HEK293 (cell line): ENCODE data around the gene SRC.

Experiments used
- CTCF ChIA-PET: fragments of 350-600 bp; formaldehyde crosslinking; extraction: SDS; loops from one replicate; lab custom pipeline; 2021; ENCODE audit warnings: antibody characterized with exemption; lab: Yijun Ruan, JAX
- POLR2A ChIA-PET: fragments of 300-600 bp; formaldehyde crosslinking; extraction: SDS; loops from one replicate; lab custom pipeline; 2020; ENCODE audit warnings: antibody characterized with exemption, inconsistent platforms; lab: Yijun Ruan, JAX
- H3K27ac ChIP-seq: fragments of 200-500 bp; sonication (Bioruptor generic); 2 replicates; pipeline ENCODE4 v1.5.1; 2014; ENCODE audit warnings: low read depth, low read length, control low read depth, inconsistent platforms; ENCODE audit errors: extremely low read depth
- H3K36me3 ChIP-seq, 2 experiments: fragments of 200-500 bp in 1 of 2; sonication (Bioruptor generic) in 1 of 2; 1 replicate in 1 of 2; 2 replicates in 1 of 2; pipeline ENCODE4 v1.5.1; 2014 to 2017; ENCODE audit warnings: inconsistent platforms in 2 of 2, low read length in 2 of 2; ENCODE audit not compliant: control insufficient read depth in 2 of 2, insufficient read depth in 1 of 2
- H3K4me1 ChIP-seq: fragments of 200-500 bp; sonication (Bioruptor generic); 2 replicates; pipeline ENCODE4 v1.5.1; 2014; ENCODE audit warnings: mild to moderate bottlenecking, low read length, inconsistent platforms; ENCODE audit not compliant: control insufficient read depth, insufficient read depth
- H3K4me3 ChIP-seq: 2 replicates; pipeline ENCODE4 v1.5.1; 2011; ENCODE audit warnings: low read depth, mild to moderate bottlenecking, control low read depth, low read length, moderate library complexity
- H3K9me3 ChIP-seq: fragments of 200-500 bp; sonication (Bioruptor generic); 2 replicates; pipeline ENCODE4 v1.5.1; 2014; ENCODE audit warnings: low read depth, low read length, inconsistent platforms; ENCODE audit not compliant: control insufficient read depth, insufficient read depth
- FEZF1 ChIP-seq: fragments of 450-650 bp; formaldehyde crosslinking; IDR thresholded peaks from 2 replicates; pipeline ENCODE4 v1.5.1; 2016; ENCODE audit warnings: missing biosample characterization, missing genetic modification characterization
- GLIS2 ChIP-seq: fragments of 450-650 bp; formaldehyde crosslinking; IDR thresholded peaks from 2 replicates; pipeline ENCODE4 v1.5.1; 2016; ENCODE audit warnings: missing biosample characterization, missing genetic modification characterization
- HOXC10 ChIP-seq: sonication (generic); formaldehyde crosslinking; IDR thresholded peaks from 2 replicates; pipeline ENCODE4 v1.8.1; 2023; ENCODE audit warnings: mild to moderate bottlenecking, missing genetic modification reagents
- MYNN ChIP-seq: fragments of 450-650 bp; formaldehyde crosslinking; IDR thresholded peaks from 2 replicates; pipeline ENCODE4 v1.5.1; 2016; ENCODE audit warnings: missing biosample characterization, missing genetic modification characterization, borderline replicate concordance
- OSR2 ChIP-seq: fragments of 450-650 bp; formaldehyde crosslinking; IDR thresholded peaks from 2 replicates; pipeline ENCODE4 v1.5.1; 2016; ENCODE audit warnings: missing biosample characterization, missing genetic modification characterization
- PRDM10 ChIP-seq: fragments of 450-650 bp; formaldehyde crosslinking; IDR thresholded peaks from 2 replicates; pipeline ENCODE4 v1.5.1; 2016; ENCODE audit warnings: missing biosample characterization, missing genetic modification characterization
- ZNF10 ChIP-seq: fragments of 450-650 bp; formaldehyde crosslinking; IDR thresholded peaks from 2 replicates; pipeline ENCODE4 v1.5.1; 2017; ENCODE audit warnings: missing biosample characterization, missing genetic modification characterization
- ZNF132 ChIP-seq: fragments of 450-650 bp; formaldehyde crosslinking; IDR thresholded peaks from 2 replicates; pipeline ENCODE4 v1.5.1; 2017; ENCODE audit warnings: missing biosample characterization, missing genetic modification characterization, borderline replicate concordance
- ZNF211 ChIP-seq: fragments of 450-650 bp; formaldehyde crosslinking; IDR thresholded peaks from 2 replicates; pipeline ENCODE4 v1.5.1; 2016; ENCODE audit warnings: low read depth, missing biosample characterization, missing genetic modification characterization
- ZNF214 ChIP-seq: fragments of 450-650 bp; formaldehyde crosslinking; IDR thresholded peaks from 2 replicates; pipeline ENCODE4 v1.5.1; 2017; ENCODE audit warnings: missing biosample characterization, mild to moderate bottlenecking, missing genetic modification characterization, borderline replicate concordance
- ZNF248 ChIP-seq: fragments of 450-650 bp; formaldehyde crosslinking; IDR thresholded peaks from 2 replicates; pipeline ENCODE4 v1.5.1; 2017; ENCODE audit warnings: missing biosample characterization, missing genetic modification characterization
- ZNF555 ChIP-seq: fragments of 450-650 bp; formaldehyde crosslinking; conservative IDR thresholded peaks from 2 replicates; pipeline ENCODE4 v1.5.1; 2017; ENCODE audit warnings: missing biosample characterization, mild to moderate bottlenecking, missing genetic modification characterization, inconsistent platforms
- ZNF610 ChIP-seq: fragments of 450-650 bp; formaldehyde crosslinking; IDR thresholded peaks from 2 replicates; pipeline ENCODE4 v1.5.1; 2016; ENCODE audit warnings: missing biosample characterization, missing genetic modification characterization, borderline replicate concordance
- ZNF747 ChIP-seq: fragments of 450-650 bp; formaldehyde crosslinking; IDR thresholded peaks from 2 replicates; pipeline ENCODE4 v1.5.1; 2016; ENCODE audit warnings: missing biosample characterization, missing genetic modification characterization
- ZNF76 ChIP-seq: fragments of 450-650 bp; formaldehyde crosslinking; IDR thresholded peaks from 2 replicates; pipeline ENCODE4; 2016; ENCODE audit warnings: low read depth, missing biosample characterization, missing genetic modification characterization, borderline replicate concordance
- TF ChIP-seq, protein P1 (sequence below): fragments of 450-650 bp; formaldehyde crosslinking; optimal IDR thresholded peaks from 2 replicates; pipeline ENCODE3; 2016; ENCODE audit warnings: missing biosample characterization, mild to moderate bottlenecking, missing genetic modification characterization
- TF ChIP-seq, protein P2 (sequence below): fragments of 450-650 bp; IDR thresholded peaks from 2 replicates; pipeline ENCODE4 v1.5.1; 2018; ENCODE audit warnings: missing biosample characterization, mild to moderate bottlenecking, missing genetic modification characterization
- TF ChIP-seq, protein P3 (sequence below): fragments of 450-650 bp; formaldehyde crosslinking; IDR thresholded peaks from 2 replicates; pipeline ENCODE4 v1.5.1; 2017; ENCODE audit warnings: missing biosample characterization, missing genetic modification characterization

Gene SRC

GRCh38 chr20:37351689-37352607 is 6.0 kb downstream of the SRC start (continued):
- no peak for TF ChIP-seq PRDM10
- TF ChIP-seq ZNF747 (tag by site-specific recombination) = no peak
- no peak for TF ChIP-seq ZNF76 (tag by site-specific recombination)
- no peak for TF ChIP-seq FEZF1 (tag by site-specific recombination)
- TF ChIP-seq, protein P1, sequence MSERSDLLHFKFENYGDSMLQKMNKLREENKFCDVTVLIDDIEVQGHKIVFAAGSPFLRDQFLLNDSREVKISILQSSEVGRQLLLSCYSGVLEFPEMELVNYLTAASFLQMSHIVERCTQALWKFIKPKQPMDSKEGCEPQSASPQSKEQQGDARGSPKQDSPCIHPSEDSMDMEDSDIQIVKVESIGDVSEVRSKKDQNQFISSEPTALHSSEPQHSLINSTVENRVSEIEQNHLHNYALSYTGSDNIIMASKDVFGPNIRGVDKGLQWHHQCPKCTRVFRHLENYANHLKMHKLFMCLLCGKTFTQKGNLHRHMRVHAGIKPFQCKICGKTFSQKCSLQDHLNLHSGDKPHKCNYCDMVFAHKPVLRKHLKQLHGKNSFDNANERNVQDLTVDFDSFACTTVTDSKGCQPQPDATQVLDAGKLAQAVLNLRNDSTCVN = no peak
- TF ChIP-seq, protein P2, sequence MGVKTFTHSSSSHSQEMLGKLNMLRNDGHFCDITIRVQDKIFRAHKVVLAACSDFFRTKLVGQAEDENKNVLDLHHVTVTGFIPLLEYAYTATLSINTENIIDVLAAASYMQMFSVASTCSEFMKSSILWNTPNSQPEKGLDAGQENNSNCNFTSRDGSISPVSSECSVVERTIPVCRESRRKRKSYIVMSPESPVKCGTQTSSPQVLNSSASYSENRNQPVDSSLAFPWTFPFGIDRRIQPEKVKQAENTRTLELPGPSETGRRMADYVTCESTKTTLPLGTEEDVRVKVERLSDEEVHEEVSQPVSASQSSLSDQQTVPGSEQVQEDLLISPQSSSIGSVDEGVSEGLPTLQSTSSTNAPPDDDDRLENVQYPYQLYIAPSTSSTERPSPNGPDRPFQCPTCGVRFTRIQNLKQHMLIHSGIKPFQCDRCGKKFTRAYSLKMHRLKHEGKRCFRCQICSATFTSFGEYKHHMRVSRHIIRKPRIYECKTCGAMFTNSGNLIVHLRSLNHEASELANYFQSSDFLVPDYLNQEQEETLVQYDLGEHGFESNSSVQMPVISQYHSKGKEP (tag by site-specific recombination) = no peak
- TF ChIP-seq HOXC10 (CRISPR knock-in tag) = no peak
- TF ChIP-seq ZNF132 (tag by site-specific recombination) = no peak

GRCh38 chr20:37352608-37352980 is 6.7 kb downstream of the SRC start:
- Histone ChIP-seq H3K36me3 (peaks cover 0 to 53% of the 10 kb centered on the region in 2 experiments; a peak in 1 of 3 replicates), H3K4me3 (no peak overlapping the region), H3K27ac (no peak overlapping the region), H3K4me1 (peaks cover 2% of the 10 kb centered on the region; the same call in 1 of the 2 replicates), H3K9me3 (no peaks in the 10 kb centered on the region)
- TF ChIP-seq ZNF10 (tag by site-specific recombination) (no peak), OSR2 (tag by site-specific recombination) (no peak), ZNF248 (no peak), ZNF610 (no peak), ZNF214 (tag by site-specific recombination) (no peak), MYNN (no peak), HOXC10 (CRISPR knock-in tag) (no peak)
- POLR2A ChIA-PET = no interaction called here
- CTCF ChIA-PET = interaction anchor here (1.5 kb wide), 1 partner anchor 33 kb away, joined by 5 read pairs; no protein-coding TSS in a partner anchor

DNA sequence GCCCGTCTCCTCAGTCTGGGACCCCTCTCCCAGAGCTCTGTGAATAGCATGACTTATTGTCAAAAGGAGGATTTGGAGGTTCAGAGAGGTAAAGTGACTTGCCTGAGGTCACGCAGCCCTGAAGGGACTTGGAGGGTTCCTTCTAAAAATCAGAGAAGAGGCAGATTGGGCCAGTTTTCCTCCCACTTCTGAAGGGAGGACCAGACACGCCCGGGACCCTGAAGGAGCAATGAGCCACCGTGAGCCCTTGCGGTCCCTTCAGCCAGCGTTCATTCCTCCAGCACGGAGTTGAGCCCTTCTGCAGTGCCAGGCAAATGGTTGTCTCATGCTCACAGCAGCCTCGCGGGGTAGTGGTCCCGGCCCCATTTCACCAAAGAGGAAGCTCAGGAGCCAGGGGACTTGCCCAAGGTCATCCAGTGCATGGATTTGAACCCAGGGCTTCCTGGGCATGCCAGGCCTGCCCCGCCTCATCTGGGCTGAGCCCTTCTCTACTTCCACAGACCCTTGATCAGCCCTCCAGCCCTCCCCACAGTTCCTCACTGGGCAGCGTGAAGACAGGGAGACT is 7.4 kb downstream of the SRC start:
- no peak for TF ChIP-seq ZNF211 (tag by site-specific recombination)
- TF ChIP-seq GLIS2 (tag by site-specific recombination) = no peak
- no peak for TF ChIP-seq ZNF555 (tag by site-specific recombination)
- TF ChIP-seq, protein P3, sequence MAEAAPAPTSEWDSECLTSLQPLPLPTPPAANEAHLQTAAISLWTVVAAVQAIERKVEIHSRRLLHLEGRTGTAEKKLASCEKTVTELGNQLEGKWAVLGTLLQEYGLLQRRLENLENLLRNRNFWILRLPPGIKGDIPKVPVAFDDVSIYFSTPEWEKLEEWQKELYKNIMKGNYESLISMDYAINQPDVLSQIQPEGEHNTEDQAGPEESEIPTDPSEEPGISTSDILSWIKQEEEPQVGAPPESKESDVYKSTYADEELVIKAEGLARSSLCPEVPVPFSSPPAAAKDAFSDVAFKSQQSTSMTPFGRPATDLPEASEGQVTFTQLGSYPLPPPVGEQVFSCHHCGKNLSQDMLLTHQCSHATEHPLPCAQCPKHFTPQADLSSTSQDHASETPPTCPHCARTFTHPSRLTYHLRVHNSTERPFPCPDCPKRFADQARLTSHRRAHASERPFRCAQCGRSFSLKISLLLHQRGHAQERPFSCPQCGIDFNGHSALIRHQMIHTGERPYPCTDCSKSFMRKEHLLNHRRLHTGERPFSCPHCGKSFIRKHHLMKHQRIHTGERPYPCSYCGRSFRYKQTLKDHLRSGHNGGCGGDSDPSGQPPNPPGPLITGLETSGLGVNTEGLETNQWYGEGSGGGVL (tag by site-specific recombination) = no peak
- ChIA-PET CTCF (no interaction called here), POLR2A (no interaction called here)
- no peak overlapping the region for H3K4me3 ChIP-seq
- peaks cover 0 to 51% of the 10 kb centered on the region in 2 experiments; a peak in 1 of 3 replicates for H3K36me3 ChIP-seq
- no peaks in the 10 kb centered on the region for H3K9me3 ChIP-seq
- H3K4me1 ChIP-seq = no peaks in the 10 kb centered on the region
- H3K27ac ChIP-seq = no peak overlapping the region
